ENCODE results near the gene SLC9A3. TPM values are rescaled to one million over a fixed set of nuclear protein-coding genes. Genes with fewer than 3 reads are reported as not detected.

Gene SLC9A3
- polyA plus RNA-seq, 1 of the 3 experiments (the other 2 are of a cell fraction): 1.9 TPM

GRCh38 chr5:492314-492893 is 31.8 kb downstream of the SLC9A3 start:
- H3K4me3 ChIP-seq (ENCODE audit: low read depth in 2 of 2, low read length in 1 of 2): no peak overlapping the region
- no peaks in the 10 kb centered on the region for H3K9me3 ChIP-seq
- H3K27me3 ChIP-seq (ENCODE audit: insufficient read depth): peaks cover 28% of the 10 kb centered on the region
- H4K20me1 ChIP-seq (ENCODE audit: insufficient read depth): no peaks in the 10 kb centered on the region
- H3K36me3 ChIP-seq (replicated peaks in 1 of 2; ENCODE audit: control insufficient read depth in 1 of 2, insufficient read depth in 2 of 2, low read length in 1 of 2): no peaks in the 10 kb centered on the region
- no peak overlapping the region for H3K4me2 ChIP-seq
- no peak overlapping the region for H3K9ac ChIP-seq
- H3K4me1 ChIP-seq (ENCODE audit: control insufficient read depth in 1 of 2, insufficient read depth in 2 of 2, low read depth in 1 of 2, low read length in 1 of 2): no peaks in the 10 kb centered on the region
- no peak overlapping the region for H2AFZ ChIP-seq (ENCODE audit: low read depth)
- CTCF ChIA-PET: no interaction called here
- H3K9me2 ChIP-seq: no peaks in the 10 kb centered on the region
- WGBS (ENCODE audit: low lambda C conversion rate): 25% methylated on average over 9 of the region's 18 CpGs
- no peak overlapping the region for H3K27ac ChIP-seq (ENCODE audit: low read depth in 2 of 2, low read length in 1 of 2)
- POLR2A ChIA-PET: no interaction called here
- H3K79me2 ChIP-seq (ENCODE audit: insufficient read depth): no peaks in the 10 kb centered on the region
- no peaks in the 10 kb centered on the region for H3F3A ChIP-seq (replicated peaks; ENCODE audit: insufficient read depth)
- no peak for DNase-seq
- TF ChIP-seq TAF1 (IDR thresholded peaks at IDR 0.05; ENCODE audit: borderline replicate concordance, low read depth, low read length) (no peak), ELF1 (IDR thresholded peaks at IDR 0.05) (no peak), RAD21 (IDR thresholded peaks at IDR 0.05; ENCODE audit: low read length) (no peak), TEAD4 (IDR thresholded peaks at IDR 0.05; ENCODE audit: borderline replicate concordance, insufficient read depth) (no peak), JUND (IDR thresholded peaks at IDR 0.05) (no peak), MAX (IDR thresholded peaks at IDR 0.05; ENCODE audit: low read depth) (no peak), PBX3 (IDR thresholded peaks at IDR 0.05) (no peak), NFIC (IDR thresholded peaks at IDR 0.05; ENCODE audit: borderline replicate concordance) (no peak), REST (IDR thresholded peaks at IDR 0.05; ENCODE audit: low read depth, low read length) (no peak), CHD2 (IDR thresholded peaks at IDR 0.05; ENCODE audit: low read length, partially characterized antibody) (no peak), SIN3A (IDR thresholded peaks at IDR 0.05; ENCODE audit: borderline replicate concordance, low read depth, low read length) (no peak), IRF3 (IDR thresholded peaks at IDR 0.05; ENCODE audit: low read depth, low read length) (no peak), POLR2AphosphoS5 (IDR thresholded peaks at IDR 0.05; ENCODE audit: low read depth, low read length) (no peak), FOXJ3 (CRISPR knock-in tag; IDR thresholded peaks at IDR 0.05) (no peak), USF1 (IDR thresholded peaks at IDR 0.05; ENCODE audit: borderline replicate concordance, low read depth) (no peak), NRF1 (IDR thresholded peaks at IDR 0.05; ENCODE audit: low read depth, low read length) (no peak), SMC3 (IDR thresholded peaks at IDR 0.05; ENCODE audit: low read depth, low read length) (no peak), FOSL2 (IDR thresholded peaks at IDR 0.05; ENCODE audit: borderline replicate concordance, low read depth) (no peak), GABPA (IDR thresholded peaks at IDR 0.05; ENCODE audit: low read depth) (no peak), FOXM1 (IDR thresholded peaks at IDR 0.05; ENCODE audit: low read depth) (no peak)
